ENCODE results near the gene YBX2.

GRCh38 chr17:7312432-7313087, 18.1 kb upstream of the YBX2 start:
- TF ChIP-seq POLR2A (IDR thresholded peaks at IDR 0.05) (no peak), POLR2AphosphoS5 (IDR thresholded peaks at IDR 0.05) (no peak), EP300 (IDR thresholded peaks at IDR 0.05) (no peak)
- TF ChIP-seq, protein P1, sequence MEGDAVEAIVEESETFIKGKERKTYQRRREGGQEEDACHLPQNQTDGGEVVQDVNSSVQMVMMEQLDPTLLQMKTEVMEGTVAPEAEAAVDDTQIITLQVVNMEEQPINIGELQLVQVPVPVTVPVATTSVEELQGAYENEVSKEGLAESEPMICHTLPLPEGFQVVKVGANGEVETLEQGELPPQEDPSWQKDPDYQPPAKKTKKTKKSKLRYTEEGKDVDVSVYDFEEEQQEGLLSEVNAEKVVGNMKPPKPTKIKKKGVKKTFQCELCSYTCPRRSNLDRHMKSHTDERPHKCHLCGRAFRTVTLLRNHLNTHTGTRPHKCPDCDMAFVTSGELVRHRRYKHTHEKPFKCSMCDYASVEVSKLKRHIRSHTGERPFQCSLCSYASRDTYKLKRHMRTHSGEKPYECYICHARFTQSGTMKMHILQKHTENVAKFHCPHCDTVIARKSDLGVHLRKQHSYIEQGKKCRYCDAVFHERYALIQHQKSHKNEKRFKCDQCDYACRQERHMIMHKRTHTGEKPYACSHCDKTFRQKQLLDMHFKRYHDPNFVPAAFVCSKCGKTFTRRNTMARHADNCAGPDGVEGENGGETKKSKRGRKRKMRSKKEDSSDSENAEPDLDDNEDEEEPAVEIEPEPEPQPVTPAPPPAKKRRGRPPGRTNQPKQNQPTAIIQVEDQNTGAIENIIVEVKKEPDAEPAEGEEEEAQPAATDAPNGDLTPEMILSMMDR (IDR thresholded peaks at IDR 0.05): no peak
